ENCODE results near the gene PIGU.

PIGU gene

DNA sequence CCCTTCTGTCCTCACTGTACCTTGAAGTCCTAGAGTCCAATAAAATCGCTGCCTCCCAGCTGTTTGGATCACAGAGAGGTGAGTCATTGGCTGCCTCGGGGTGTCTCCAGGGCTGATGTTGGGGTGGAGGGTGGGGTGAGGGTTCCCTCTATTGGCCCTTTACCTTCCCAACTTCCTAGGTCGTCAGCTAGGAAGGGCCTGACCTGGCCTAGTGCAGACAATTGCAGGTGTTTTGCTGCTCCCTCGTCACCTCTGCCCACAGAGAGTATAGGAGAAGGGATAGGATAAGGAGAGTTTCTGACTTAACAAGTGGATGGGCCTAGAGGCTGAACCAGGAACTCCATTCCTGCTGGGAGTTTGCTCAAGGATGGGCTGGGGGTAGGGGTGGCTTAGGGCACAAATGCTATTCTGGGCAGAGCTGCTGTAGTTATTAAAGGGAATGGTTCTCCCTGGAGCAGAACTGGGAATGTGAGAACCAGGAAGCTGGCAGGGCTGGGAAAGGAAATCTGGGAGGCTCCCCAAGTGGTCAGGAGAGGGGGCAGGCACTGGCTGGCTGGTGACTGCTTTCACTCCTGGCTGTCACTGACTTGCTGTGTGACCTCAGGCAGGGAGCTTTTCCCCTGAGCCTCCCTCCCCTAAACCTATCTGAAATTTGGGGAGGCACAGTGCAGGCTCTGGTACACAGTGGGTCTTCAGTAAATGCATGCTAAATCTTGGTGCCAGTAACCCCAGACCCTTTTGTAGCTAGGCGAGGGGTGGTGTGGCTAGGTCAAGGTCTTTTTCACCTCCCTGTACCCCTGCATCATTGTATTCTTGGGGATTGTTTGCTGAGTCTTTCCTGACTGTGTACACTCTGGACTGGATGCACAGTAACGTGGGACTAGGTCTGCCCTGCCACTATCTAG, 28.8 kb upstream of the PIGU start:
- H3K4me3 ChIP-seq (ENCODE audit: control insufficient read depth, low read depth, low read length): no peak overlapping the region
- peak; percentile 45 for DNase-seq (ENCODE audit: low read depth)
- TF ChIP-seq, protein P1, sequence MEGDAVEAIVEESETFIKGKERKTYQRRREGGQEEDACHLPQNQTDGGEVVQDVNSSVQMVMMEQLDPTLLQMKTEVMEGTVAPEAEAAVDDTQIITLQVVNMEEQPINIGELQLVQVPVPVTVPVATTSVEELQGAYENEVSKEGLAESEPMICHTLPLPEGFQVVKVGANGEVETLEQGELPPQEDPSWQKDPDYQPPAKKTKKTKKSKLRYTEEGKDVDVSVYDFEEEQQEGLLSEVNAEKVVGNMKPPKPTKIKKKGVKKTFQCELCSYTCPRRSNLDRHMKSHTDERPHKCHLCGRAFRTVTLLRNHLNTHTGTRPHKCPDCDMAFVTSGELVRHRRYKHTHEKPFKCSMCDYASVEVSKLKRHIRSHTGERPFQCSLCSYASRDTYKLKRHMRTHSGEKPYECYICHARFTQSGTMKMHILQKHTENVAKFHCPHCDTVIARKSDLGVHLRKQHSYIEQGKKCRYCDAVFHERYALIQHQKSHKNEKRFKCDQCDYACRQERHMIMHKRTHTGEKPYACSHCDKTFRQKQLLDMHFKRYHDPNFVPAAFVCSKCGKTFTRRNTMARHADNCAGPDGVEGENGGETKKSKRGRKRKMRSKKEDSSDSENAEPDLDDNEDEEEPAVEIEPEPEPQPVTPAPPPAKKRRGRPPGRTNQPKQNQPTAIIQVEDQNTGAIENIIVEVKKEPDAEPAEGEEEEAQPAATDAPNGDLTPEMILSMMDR (conservative IDR thresholded peaks at IDR 0.05; ENCODE audit: control insufficient read depth, insufficient read depth, low read depth, low read length): no peak

DNA sequence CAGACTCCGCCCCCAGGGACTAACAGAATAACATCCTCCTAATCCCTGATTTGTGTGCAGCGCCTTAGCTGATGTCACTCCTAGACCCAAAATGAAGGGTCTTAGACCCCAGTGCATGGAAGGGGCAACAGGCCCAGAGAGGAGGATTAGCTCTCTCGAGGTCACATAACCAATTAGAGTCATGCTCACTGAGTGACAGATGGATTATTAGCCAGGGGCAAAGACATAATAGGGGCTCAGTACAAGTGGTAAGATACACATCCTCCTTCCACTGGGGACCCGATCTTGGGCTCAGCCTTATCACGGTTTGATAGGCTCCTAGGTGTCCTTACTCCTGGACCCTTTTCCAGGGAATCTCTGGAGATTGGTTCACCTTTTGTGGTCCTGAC, 28.1 kb upstream of the PIGU start:
- TF ChIP-seq, protein P1 (conservative IDR thresholded peaks at IDR 0.05; ENCODE audit: control insufficient read depth, insufficient read depth, low read depth, low read length): no peak
- H3K4me3 ChIP-seq (ENCODE audit: control insufficient read depth, low read depth, low read length): peak overlapping the region; percentile 81
- DNase-seq (ENCODE audit: low read depth): no peak

DNA sequence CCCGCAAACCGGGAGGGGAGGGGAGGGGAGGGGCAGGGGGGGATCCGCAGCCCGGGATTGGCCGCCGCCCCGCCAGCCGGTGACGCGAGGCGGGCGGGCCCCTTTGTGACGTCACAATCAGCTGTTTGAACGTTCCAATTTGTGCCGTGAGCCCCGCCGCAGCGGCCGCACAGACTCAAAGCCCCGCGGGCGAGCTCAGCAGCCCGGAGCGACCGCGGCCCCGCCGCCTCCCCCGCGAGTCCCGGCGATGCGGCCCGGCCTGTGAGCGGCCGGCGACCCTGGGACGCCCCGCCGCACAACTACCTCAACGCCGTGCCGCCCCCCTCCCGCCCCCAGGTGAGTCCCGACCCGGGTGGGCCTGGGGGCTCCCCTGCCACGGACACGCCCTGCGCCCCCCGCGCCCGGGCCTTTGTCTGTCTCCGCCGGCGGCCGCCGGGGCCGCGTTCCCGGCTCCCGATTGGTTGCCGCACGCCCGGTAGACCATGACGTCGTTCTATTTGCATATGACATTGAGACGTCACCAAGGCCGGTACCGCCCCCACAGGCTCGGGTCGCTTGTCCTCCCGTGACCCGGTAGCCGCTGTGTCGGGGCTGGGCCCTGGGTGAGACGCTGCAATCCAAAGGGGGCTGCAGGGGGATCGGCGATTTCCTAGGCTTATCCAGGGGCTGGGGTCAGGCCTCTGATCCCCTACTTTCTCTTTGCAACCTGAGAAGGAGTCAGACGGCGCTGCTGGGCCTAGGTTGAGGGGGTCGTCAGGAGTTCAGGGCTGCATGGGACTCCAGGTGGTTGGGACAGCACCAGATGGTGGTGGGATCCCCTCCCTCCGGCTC, 27.5 kb upstream of the PIGU start, which contains the start of gene TP53INP2:
TP53INP2 (plus strand) TSS at position 168 of the 831 bp plus-strand sequence. CDS start 4,396 bp downstream, outside the sequence.
- TF ChIP-seq, protein P1 (conservative IDR thresholded peaks at IDR 0.05; ENCODE audit: control insufficient read depth, insufficient read depth, low read depth, low read length): no peak
- DNase-seq (ENCODE audit: low read depth): peak; percentile 88

DNA sequence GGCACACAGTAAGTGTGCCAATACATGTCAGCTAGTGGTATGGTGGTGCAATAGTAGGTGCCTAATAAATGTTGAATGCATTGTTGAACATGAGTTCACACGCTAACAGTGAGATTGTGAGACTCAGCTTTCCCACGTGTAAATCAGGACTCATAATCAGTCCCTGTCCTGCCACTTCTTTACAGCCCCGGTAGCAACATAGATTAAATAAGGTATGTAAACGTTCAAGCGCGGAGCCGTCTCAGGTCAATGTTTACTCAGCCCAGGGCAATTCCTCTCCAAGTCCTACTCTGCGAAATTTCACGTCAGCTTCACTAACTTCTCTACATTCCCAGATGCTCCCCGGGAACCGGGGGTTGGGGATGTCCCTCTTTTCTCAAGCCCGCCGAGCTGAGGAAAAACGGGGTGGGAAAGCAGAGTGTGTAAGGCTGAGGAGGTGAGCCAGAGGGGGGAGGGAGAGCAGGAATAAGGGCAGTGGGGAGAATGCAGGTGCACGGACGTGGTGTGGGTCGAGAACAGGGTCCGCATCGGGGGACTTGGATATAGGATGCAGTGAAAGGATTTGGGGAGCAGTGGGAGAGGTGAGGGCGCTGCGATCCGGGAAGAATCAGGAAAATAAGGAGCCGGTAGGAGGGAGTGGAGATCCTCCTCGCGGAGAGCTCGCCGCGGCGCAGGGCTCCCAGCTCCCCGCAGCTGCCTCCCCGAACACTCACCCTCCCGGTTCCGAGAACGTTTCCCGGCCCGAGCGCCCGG, 26.7 kb upstream of the PIGU start:
- TF ChIP-seq, protein P1 (conservative IDR thresholded peaks at IDR 0.05; ENCODE audit: control insufficient read depth, insufficient read depth, low read depth, low read length): no peak
- peak; percentile 19 for DNase-seq (ENCODE audit: low read depth)
- H3K4me3 ChIP-seq (ENCODE audit: control insufficient read depth, low read depth, low read length): peak overlapping the region; percentile 81

More for the DNA sequence above, 27.5 kb upstream of the PIGU start, which contains the start of gene TP53INP2:
- H3K4me3 ChIP-seq (ENCODE audit: control insufficient read depth, low read depth, low read length): peak within 1 kb of the TSS; percentile 81

DNA sequence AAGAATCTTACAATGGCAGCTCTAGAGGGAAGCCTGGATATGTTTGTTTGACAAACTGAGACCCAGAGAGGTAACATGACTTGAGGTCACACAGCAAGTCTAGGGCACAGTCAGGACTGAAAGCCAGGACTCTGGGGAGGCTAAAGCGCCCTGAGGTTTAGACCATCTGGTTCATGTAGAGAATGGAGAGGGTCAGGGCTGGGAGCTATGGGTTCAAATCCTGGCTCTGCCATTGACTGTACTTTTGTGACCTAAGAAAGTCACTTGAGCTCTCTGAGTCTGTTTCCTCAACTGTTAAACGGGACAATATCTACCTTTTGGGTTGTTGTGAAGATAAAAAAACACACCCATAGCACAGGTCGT, 26.1 kb upstream of the PIGU start:
- TF ChIP-seq, protein P1 (conservative IDR thresholded peaks at IDR 0.05; ENCODE audit: control insufficient read depth, insufficient read depth, low read depth, low read length): no peak
- DNase-seq (ENCODE audit: low read depth): no peak
- H3K4me3 ChIP-seq (ENCODE audit: control insufficient read depth, low read depth, low read length): no peak overlapping the region

Measured in fibroblast of mammary gland (primary cell).